Measurements from ENCODE around the gene STOX2.

Gene STOX2

DNA sequence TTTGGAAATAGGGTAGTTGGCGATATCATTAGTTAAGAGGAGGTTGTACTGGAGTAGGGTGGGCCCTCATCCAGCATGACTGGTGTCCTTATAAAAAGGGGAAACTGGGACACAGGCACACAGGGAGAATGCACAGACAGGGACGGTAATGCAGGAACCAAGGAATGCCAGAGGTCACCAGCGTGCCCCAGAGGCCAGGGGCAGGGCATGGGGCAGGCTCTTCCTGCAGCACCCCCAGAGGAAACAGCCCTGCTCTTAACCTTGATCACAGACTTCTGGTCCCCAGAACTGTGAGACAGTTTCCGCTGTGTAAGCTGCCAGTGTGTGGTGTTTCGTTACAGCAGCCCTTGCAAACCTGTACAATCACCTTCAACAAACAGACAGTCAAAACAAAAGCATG is 15.9 kb upstream of the STOX2 start:
- TF ChIP-seq, protein P1, sequence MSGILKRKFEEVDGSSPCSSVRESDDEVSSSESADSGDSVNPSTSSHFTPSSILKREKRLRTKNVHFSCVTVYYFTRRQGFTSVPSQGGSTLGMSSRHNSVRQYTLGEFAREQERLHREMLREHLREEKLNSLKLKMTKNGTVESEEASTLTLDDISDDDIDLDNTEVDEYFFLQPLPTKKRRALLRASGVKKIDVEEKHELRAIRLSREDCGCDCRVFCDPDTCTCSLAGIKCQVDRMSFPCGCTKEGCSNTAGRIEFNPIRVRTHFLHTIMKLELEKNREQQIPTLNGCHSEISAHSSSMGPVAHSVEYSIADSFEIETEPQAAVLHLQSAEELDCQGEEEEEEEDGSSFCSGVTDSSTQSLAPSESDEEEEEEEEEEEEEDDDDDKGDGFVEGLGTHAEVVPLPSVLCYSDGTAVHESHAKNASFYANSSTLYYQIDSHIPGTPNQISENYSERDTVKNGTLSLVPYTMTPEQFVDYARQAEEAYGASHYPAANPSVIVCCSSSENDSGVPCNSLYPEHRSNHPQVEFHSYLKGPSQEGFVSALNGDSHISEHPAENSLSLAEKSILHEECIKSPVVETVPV (CRISPR knock-in tag; IDR thresholded peaks at IDR 0.05), result no peak
- no peak for TF ChIP-seq ZFP30 (CRISPR knock-in tag; IDR thresholded peaks at IDR 0.05)
- no peak for TF ChIP-seq BACH2 (CRISPR knock-in tag; IDR thresholded peaks at IDR 0.05; ENCODE audit: borderline replicate concordance)
- TF ChIP-seq ZNF8 (CRISPR knock-in tag; IDR thresholded peaks at IDR 0.05), result no peak
- TF ChIP-seq, protein P2, sequence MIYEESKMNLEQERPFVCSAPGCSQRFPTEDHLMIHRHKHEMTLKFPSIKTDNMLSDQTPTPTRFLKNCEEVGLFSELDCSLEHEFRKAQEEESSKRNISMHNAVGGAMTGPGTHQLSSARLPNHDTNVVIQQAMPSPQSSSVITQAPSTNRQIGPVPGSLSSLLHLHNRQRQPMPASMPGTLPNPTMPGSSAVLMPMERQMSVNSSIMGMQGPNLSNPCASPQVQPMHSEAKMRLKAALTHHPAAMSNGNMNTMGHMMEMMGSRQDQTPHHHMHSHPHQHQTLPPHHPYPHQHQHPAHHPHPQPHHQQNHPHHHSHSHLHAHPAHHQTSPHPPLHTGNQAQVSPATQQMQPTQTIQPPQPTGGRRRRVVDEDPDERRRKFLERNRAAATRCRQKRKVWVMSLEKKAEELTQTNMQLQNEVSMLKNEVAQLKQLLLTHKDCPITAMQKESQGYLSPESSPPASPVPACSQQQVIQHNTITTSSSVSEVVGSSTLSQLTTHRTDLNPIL (CRISPR knock-in tag; IDR thresholded peaks at IDR 0.05; ENCODE audit: low read depth), result no peak
- no peak for TF ChIP-seq ARNTL (CRISPR knock-in tag; IDR thresholded peaks at IDR 0.05; ENCODE audit: borderline replicate concordance, low read depth)
- TF ChIP-seq ZFP3 (CRISPR knock-in tag; IDR thresholded peaks at IDR 0.05), result no peak
- TF ChIP-seq, protein P3, sequence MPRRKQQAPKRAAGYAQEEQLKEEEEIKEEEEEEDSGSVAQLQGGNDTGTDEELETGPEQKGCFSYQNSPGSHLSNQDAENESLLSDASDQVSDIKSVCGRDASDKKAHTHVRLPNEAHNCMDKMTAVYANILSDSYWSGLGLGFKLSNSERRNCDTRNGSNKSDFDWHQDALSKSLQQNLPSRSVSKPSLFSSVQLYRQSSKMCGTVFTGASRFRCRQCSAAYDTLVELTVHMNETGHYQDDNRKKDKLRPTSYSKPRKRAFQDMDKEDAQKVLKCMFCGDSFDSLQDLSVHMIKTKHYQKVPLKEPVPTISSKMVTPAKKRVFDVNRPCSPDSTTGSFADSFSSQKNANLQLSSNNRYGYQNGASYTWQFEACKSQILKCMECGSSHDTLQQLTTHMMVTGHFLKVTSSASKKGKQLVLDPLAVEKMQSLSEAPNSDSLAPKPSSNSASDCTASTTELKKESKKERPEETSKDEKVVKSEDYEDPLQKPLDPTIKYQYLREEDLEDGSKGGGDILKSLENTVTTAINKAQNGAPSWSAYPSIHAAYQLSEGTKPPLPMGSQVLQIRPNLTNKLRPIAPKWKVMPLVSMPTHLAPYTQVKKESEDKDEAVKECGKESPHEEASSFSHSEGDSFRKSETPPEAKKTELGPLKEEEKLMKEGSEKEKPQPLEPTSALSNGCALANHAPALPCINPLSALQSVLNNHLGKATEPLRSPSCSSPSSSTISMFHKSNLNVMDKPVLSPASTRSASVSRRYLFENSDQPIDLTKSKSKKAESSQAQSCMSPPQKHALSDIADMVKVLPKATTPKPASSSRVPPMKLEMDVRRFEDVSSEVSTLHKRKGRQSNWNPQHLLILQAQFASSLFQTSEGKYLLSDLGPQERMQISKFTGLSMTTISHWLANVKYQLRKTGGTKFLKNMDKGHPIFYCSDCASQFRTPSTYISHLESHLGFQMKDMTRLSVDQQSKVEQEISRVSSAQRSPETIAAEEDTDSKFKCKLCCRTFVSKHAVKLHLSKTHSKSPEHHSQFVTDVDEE (CRISPR knock-in tag; IDR thresholded peaks at IDR 0.05), result no peak
- TF ChIP-seq ZNF70 (CRISPR knock-in tag; IDR thresholded peaks at IDR 0.05), result no peak
- TF ChIP-seq, protein P4, sequence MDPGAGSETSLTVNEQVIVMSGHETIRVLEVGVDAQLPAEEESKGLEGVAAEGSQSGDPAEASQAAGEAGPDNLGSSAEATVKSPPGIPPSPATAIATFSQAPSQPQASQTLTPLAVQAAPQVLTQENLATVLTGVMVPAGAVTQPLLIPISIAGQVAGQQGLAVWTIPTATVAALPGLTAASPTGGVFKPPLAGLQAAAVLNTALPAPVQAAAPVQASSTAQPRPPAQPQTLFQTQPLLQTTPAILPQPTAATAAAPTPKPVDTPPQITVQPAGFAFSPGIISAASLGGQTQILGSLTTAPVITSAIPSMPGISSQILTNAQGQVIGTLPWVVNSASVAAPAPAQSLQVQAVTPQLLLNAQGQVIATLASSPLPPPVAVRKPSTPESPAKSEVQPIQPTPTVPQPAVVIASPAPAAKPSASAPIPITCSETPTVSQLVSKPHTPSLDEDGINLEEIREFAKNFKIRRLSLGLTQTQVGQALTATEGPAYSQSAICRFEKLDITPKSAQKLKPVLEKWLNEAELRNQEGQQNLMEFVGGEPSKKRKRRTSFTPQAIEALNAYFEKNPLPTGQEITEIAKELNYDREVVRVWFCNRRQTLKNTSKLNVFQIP (CRISPR knock-in tag; IDR thresholded peaks at IDR 0.05; ENCODE audit: borderline replicate concordance, low read depth), result no peak
- TF ChIP-seq TOX (CRISPR knock-in tag; IDR thresholded peaks at IDR 0.05; ENCODE audit: borderline replicate concordance), result no peak
- no peak for TF ChIP-seq ZC3H10 (CRISPR knock-in tag; IDR thresholded peaks at IDR 0.05)
- no peak for TF ChIP-seq ESRRG (CRISPR knock-in tag; IDR thresholded peaks at IDR 0.05)
- TF ChIP-seq GLIS3 (CRISPR knock-in tag; IDR thresholded peaks at IDR 0.05), result no peak
- TF ChIP-seq, protein P5, sequence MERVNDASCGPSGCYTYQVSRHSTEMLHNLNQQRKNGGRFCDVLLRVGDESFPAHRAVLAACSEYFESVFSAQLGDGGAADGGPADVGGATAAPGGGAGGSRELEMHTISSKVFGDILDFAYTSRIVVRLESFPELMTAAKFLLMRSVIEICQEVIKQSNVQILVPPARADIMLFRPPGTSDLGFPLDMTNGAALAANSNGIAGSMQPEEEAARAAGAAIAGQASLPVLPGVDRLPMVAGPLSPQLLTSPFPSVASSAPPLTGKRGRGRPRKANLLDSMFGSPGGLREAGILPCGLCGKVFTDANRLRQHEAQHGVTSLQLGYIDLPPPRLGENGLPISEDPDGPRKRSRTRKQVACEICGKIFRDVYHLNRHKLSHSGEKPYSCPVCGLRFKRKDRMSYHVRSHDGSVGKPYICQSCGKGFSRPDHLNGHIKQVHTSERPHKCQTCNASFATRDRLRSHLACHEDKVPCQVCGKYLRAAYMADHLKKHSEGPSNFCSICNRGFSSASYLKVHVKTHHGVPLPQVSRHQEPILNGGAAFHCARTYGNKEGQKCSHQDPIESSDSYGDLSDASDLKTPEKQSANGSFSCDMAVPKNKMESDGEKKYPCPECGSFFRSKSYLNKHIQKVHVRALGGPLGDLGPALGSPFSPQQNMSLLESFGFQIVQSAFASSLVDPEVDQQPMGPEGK (CRISPR knock-in tag; IDR thresholded peaks at IDR 0.05; ENCODE audit: borderline replicate concordance), result no peak
- ATAC-seq, result no peak

DNA sequence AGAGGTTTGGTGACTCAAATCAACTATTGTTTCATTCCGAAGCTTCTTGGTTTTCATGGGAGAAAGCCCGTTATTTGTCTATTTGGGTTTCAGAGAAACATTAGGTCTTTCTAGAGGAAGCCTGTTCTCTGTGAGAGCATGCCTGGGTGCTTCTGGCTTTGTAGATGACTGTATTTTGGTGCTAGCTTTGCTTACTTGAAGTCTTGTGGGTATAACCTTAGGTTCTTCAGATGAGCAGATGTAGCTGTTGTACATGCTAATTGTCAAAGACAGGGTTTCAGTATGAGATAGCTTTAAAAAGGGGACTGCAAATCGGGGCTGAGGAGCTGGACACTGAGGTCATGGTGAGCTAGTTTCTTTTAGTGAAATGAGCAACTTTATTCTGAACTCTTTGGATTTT is 7.9 kb upstream of the STOX2 start:
- TF ChIP-seq CSDC2 (CRISPR knock-in tag; IDR thresholded peaks at IDR 0.05), result no peak
- no peak for ATAC-seq

DNA sequence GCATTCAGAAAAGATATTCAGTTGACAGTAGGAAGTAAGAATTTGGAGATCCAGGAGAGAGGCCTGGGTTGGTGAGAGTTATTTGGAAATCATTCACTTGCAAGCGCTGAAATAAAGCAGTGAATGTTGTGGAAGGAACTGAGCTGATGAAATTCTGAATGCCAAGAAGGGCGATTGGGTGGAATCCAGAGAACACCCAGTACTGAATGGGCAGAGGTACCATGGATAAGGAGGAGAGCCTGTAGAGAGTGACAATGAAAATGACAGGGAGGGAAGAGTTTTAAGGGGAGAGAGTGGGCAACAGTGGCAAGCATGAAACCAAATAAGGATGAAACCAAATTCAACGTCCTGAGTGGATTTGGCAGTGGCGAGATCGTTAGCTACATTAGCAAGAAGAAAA is 6.7 kb upstream of the STOX2 start:
- ATAC-seq, result no peak
- TF ChIP-seq, protein P3 (CRISPR knock-in tag; IDR thresholded peaks at IDR 0.05), result no peak
- TF ChIP-seq ISL1 (CRISPR knock-in tag; IDR thresholded peaks at IDR 0.05) (no peak), CSDC2 (CRISPR knock-in tag; IDR thresholded peaks at IDR 0.05) (no peak), RARB (CRISPR knock-in tag; IDR thresholded peaks at IDR 0.05) (no peak), ZFP3 (CRISPR knock-in tag; IDR thresholded peaks at IDR 0.05) (no peak), ZNF565 (CRISPR knock-in tag; conservative IDR thresholded peaks at IDR 0.05; ENCODE audit: low read depth) (no peak), GLIS3 (CRISPR knock-in tag; IDR thresholded peaks at IDR 0.05) (no peak), PPARA (CRISPR knock-in tag; IDR thresholded peaks at IDR 0.05; ENCODE audit: borderline replicate concordance) (no peak), ZFP30 (CRISPR knock-in tag; IDR thresholded peaks at IDR 0.05) (no peak), ZC3H10 (CRISPR knock-in tag; IDR thresholded peaks at IDR 0.05) (no peak), SNAI2 (CRISPR knock-in tag; IDR thresholded peaks at IDR 0.05) (no peak), BACH2 (CRISPR knock-in tag; IDR thresholded peaks at IDR 0.05; ENCODE audit: borderline replicate concordance) (no peak), OSR1 (CRISPR knock-in tag; IDR thresholded peaks at IDR 0.05) (no peak), TOX (CRISPR knock-in tag; IDR thresholded peaks at IDR 0.05; ENCODE audit: borderline replicate concordance) (no peak), ZNF70 (CRISPR knock-in tag; IDR thresholded peaks at IDR 0.05) (no peak), ARNTL (CRISPR knock-in tag; IDR thresholded peaks at IDR 0.05; ENCODE audit: borderline replicate concordance, low read depth) (no peak)
- TF ChIP-seq, protein P5 (CRISPR knock-in tag; IDR thresholded peaks at IDR 0.05; ENCODE audit: borderline replicate concordance), result no peak
- TF ChIP-seq, protein P2 (CRISPR knock-in tag; IDR thresholded peaks at IDR 0.05; ENCODE audit: low read depth), result no peak

All from SK-N-SH treated with all-trans-retinoic acid at 6 μM for 48 hours (cell line).